Colon (tissue), 2 donors: ENCODE data around the gene CCR6.
"Not testable (repeated sequence)": the region's sequence is repeated elsewhere in the genome, so short reads cannot be mapped to it uniquely, and the experiment has no call there.

Source experiments
- FAIRE-seq: peaks from 2 replicates; lab custom pipeline; 2012; peaks lifted over from hg19 to GRCh38; lab: Jason Lieb, UNC
- donor health status: control.
- donor health status: control.

Gene CCR6

DNA sequence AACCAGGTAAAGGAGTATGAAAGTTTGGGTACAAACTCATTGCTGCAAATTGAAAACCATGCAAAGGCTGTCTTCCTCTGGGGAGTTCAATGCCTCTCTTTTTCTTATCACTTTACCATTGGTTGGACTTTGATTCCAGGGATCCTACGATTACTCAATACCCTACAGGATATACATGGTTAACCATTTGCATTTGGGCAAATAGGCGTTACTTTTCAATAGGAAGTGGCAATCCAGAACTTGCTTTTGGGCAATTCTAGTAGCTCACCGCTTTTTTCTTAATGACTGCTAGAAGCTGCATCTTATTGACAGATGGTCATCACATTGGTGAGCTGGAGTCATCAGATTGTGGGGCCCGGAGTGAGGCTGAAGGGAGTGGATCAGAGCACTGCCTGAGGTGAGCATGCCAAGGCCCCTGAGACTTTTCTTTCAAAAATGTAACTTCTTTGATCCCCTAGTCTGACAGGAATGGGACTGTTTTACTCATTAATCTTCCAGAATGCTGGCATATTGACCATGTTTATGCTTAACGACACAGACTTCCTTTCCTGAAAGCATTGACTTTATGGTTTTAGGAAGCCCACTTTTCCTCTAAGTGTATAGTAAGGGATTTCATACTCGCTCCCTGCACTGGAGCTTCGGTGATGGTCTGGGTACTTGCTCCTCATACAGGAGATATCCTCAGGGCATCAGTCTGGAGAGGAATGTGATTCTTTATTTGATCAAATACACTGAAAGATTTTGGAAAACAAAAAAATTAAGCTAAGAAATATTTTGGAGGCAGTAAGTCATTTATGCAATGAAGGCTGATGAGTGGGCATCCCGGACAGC, at the start of gene CCR6:
TSS of gene CCR6 (plus strand) at position 270 of the 831 bp plus-strand sequence. CDS start 13,039 bp downstream, outside the sequence.
- FAIRE-seq = no peak

DNA sequence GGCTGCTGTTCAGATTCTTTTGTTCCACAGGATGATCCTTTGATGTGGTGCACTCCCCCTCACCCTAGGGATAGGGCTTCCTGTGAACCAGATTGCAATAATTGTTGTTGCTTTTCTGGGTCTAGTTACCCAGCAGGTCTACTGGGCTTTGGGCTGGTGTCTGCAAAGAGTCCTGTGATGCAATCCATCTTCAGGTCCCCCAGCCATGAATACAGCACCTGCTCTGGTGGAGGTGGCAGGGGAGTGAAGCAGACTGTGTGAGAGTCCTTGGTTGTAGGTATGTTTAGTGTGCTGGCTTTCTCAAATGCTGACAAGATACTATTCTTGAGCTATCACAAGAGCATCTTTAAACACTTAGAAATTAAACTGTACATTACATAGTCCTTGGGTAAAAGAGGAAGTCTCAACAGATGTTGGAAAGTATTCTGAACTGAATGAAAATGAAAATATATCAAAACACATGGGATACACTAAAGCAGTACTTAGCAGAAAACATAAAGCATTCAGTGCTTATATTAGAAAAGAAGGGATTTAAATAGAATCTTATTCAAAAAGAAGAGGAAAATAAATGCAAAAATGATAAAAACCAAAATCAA, 49.1 kb upstream of the CCR6 start:
- peak; percentile 21 for FAIRE-seq

DNA sequence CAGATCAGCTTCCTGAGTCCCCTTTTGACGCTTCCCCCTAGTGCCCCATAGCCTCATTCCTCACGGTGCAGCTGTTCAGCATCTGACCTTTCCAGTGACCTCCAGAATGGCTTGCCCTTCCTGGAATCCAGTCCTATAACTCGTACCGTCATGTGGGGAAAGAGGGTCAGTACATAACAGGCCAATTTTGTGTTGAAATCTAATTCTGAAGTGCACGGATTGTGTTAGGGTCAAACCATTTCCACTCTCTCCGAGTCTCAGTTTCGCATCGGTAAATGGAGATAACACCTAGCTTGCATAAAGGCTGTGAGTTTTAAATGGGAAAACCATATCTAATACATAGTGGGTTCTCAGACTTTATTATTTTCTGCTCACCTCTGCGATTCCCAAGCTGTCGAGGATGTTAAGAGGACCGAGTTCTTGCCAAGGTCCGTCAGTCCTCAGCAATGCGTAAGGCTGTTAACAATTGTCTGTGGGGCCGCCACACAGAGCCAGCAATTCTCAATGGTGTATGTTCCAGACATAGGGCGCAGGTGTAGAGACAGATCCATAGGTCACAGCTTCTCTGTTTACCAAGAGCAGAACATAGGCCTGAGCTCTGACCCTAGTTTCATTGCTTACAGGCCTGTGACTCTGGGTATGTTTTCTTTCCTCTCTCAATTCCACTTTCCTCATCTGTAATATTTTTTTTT, 45.5 kb upstream of the CCR6 start:
- no peak for FAIRE-seq

DNA sequence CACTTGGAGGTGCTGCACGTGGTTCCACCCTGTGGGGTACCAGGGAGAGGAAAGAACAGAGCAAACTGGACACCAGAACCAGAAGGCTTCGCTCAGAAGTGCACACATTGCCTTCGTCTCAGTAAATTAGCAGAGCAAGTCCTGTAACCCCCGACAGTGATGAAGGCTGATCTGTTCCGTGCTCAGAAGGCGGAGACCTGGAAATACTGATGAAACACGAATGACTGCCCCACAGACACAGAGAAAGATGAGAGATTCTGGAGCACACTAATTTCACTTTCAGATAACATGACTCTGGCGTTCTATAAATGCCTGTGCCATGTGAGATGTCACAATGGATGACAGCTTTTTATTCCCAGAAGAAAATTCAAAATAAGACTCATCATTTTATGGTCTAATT, 44.2 kb upstream of the CCR6 start:
- no peak for FAIRE-seq

DNA sequence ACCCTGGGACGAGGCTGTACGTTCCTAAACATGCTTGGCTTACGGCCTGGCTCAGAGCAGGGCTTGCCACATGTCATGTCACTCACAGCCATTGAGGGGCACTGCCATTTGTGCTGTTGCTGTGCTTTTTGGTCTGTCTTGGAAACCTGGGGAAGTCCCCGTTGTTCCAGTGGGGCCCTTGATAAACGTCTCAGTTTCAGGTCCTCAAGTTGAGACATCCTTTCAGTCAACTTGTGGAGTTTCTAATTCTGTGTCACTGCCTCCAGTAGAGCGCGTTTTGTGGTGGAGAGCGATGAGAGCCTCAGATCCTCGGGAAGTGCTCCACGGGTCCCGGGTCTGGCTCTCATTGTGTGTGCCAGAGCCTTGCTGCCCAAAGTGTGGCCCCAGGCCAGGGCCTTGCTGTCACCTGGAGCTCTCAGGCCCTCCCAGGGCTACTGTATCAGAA, 43.0 kb upstream of the CCR6 start:
- no peak for FAIRE-seq

DNA sequence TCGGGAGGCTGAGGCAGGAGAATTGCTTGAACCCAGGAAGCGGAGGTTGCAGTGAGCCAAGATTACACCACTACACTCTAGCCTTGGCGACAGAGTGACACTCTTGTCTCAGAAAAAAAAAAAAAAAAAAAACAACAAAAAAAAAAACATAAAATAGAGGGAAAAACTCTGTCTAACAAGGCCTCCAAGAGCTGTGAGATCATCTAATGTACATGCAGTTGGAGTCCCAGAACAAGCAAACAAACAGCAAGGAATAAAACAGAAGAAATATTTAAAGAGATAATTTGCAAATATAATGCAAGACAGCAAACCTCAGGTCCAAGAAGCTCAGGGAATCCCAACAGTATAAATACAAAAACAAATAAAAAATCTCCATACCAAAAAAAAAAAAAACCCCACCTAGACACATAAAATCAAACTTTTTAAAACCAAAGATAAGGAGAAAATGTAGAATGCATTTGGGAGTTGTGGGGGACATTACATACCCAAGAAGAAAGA, 35.0 kb upstream of the CCR6 start:
- FAIRE-seq = no peak

DNA sequence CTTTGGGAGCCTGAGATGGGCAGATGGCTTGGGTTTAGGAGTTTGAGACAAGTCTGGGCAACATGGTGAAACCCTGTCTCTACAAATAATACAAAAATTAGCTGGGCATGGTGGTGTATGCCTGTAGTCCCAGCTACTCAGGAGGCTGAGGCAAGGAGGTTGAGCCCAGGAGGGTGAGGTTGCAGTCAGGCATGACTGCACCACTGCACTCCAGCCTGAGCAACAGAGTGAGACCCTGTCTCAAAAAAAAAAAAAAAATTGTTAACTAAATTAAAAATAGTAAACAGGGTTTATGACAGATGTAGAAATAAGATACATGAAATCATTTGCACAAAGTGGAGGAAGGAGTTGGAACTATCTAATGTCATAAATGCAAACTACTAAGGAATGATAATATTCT, 34.2 kb upstream of the CCR6 start:
- not testable (repeated sequence) for FAIRE-seq

DNA sequence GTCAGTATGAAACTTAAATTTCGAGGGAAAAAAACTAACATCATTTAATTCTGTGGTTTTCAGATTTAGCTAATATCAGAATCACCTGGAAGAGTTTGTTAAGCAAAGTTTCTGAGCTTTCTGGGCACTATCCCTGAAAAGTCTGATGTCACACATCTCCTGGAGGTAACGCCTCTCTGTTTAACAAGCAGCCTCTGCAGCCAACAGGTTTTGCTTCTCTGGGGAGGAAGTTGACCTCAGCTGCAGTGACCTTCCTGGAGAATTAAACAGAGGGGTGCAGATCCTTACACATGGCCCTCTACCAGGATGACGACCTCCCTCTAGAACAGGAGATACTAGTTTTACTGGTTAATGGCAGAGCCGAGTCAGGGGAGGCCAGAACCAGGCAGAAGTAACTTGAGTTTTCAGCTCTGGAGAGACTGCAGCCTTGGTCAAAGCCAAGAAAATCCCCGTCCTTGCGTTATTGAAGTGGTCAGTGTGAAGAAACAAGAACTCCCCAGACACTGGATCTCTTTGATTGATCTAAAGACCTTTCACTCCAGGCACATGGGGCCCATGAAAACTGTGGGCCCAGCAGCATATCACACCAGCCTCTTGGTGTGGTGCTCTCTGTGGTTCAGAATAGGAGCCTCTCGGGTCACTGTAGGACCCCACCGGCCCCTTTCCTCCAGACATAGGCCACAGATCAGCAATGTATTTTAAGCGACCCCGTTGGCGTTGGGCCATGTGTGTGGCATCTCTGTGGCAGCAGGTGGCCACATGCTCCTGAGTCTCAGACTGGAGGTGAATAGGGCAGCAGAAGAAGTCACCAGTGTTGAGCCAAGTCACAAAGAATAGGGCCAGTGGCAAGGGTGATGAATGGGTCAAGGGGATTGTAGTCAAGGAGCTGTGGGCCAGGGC, 33.4 kb upstream of the CCR6 start:
- no peak for FAIRE-seq

DNA sequence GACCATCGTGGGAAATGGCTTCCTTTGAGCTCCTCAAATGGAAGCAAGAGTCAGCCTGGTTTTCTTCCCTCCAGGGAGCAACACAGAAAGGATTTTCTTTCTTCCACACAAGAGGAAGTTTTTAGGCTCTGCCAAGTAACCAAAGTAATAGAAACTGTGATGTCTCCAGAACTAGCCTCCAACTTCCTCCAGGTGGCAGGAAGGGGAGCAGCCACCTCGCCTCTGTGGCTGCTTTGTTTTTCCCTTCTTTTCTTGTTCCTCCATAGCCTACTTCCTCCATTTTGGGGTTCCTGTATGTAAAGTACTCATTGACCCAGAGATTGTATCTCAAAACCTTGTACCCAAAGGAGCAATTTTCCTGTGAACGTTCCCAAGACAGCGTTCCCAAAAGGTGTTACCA, 32.7 kb upstream of the CCR6 start:
- FAIRE-seq = no peak

DNA sequence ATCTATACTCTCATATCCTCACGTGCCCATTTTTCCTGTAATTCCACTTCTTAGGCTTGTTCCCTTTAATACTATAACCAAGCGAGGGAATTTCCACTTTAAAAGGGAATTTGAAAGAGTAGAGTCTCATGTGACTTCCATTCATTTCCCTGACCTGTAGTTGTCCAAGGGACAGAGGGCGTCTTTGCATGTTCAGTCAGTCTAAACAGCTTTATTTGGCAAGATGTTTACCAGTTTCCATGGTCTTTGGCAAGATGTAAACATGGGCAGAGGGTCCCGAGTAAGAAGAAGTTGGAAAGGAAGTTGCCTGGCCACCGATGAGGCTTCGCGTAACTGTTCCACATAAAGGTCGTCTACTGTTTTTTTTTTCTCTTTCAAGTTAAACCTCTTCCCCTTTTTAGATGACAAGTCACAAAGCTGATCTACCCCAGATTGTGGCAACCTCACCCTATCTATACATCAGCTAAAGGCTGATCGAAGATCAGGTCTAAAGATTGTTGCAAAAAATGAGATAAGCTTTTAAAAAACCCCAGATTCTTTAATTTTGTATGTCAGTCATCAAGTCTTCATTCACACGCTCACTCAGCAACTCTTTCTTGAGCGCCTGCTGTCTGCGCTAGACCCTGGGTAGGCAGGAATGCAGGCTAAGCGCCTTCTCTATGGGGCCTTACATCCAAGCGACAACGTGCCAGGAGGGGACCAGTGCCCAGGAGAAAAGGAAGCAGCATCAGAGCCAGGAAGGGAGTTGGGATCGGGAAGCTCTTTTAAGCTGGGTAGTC, 31.7 kb upstream of the CCR6 start:
- no peak for FAIRE-seq

DNA sequence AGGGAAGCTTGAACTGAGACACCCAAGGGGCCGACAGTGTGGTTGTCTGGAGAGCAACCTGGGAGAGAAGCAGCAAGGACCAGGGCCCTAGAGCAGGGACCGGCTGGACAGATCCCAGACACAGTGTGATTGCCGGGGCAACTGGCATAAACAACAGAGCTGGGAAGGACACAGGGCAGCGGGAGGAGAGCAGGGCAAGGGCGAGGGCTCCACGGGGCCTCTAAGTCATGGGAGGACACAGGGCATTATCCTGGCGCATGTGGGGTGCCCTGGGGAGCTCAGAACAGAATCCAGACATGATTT, 31.1 kb upstream of the CCR6 start:
- no peak for FAIRE-seq

DNA sequence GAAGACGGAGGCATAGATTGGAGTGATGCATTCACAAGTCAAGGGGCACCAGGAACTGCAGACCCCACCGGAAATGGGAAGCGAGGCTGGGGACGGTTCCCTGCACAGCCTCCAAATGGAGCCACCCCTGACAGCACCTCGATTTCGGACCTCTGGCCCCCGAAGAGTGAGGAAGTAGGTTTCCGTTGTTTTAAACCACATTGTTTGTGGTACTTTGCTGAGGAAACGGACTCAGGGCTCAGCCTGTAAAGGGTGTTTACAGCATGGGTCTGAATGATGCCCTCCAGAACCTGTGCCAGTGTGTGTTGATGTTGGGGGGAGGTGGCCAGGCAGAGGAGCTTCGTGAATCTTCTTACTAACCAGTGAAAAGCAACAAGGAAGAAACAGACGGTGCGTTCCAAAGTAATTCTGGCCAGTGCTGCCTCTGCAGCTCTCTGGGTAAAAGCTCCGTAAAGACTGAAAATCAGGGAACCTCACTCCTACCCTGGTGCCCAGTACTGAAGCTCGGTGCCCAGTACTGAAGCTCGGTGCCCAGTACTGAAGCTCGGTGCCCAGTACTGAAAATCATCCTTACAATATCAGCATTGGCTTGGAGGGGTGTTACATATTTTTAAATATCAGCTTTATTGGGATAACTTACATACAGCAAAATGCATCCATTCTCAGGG, 30.1 kb upstream of the CCR6 start:
- no peak for FAIRE-seq

DNA sequence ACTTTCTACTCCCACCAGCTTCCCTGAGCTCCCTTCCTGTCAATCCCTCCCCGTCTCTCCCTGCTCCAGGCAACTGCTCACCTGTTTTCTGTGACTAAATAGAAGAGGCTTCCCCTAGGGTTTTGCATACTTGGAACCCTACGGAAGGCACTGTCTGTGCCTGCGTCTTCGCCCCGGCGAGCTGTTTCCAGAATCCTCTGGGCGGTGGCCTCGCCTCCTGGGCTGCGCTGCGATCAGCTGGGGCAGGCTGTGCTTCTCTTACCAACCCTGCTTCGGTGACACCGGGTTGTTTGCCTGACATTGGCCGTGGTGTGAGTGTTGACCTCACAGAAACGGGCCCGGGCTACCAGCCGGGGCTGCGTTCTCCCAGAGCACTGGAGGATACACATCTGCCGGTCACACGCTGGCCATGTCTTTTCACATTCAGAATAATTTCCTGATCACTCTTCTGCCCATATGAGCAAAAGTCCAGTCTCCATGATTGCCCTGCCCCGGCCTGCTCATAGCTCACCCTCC, 29.4 kb upstream of the CCR6 start:
- FAIRE-seq = no peak

DNA sequence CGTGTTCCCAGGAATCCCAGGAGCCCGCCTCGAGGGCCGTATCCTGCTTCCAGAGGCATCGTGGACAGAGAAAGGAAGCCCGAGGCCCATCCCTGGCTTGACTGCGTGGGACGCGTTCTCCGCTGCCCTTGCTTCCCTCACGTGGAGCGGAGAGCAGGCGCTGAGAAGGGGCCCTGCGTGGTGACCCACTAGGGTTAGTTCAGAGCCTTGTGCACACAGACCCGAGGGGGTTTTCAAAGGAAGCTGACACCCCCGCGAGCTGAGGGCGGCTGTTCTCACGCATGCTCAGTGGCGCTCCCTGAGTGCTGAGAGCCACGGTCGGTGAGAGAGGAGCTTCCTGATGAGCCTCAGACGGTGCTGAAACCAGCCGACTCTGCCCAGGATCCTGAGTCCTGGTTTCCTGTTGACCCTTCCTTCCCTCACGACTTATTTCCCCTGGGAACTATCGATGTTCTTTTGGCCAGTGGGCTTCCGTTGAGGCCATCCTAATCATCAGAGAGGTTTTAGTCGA, 28.9 kb upstream of the CCR6 start:
- no peak for FAIRE-seq

DNA sequence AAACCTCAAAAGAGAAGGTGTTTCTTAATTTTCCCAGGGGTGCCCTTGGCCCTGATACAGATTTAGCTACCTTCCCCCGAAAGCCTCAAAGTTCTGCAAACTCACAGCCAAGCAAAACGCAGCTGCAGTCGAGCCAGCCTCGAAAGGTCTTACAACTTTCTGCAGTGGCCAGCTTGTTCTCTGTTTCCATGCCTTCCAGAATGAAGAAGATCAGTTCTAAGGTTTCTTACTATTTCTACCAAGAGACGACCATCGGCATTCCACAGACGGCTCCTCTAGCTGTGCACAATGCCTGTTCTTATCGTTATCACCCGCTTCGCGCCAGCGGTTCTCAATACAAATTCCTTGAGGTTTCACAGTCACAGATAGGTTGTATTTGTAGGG, 28.5 kb upstream of the CCR6 start:
- no peak for FAIRE-seq

DNA sequence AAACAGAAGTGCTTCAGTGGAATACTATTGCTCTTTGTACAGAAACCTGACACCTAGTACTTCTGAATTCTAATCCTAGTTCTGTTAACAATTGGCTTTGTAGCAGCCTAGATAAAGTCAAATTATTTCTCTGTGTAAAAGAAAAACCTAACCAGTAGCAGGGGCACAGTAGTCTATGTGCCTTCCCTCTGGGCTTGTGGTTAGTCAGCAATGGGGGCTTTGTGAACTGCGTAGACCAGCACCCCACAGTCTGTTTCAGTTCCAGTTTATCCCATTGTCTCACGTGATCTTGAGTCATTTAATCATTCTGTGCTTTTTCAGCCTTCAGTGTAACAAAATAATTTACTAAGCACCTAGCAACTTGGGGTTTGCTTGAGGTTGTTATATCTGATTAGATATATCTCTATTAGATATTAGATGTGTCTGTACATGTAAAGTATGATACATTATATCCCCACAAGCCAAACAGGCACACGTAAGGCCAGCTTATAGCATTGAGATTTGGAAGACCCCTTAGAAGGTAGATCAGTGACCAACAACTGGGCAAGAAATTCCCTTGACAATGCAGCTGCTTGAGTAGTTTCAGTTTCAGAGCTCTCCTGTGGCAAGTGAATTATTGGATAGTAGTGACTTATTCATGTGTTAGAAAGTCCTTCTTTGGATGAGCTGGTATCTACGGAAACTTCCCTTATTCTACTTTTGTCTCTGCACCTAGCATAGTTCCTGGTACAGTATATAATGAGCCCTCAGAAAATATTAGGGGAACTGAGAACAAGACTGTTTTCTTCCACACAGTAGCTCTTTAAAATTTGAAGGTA, 27.9 kb upstream of the CCR6 start:
- FAIRE-seq = no peak

DNA sequence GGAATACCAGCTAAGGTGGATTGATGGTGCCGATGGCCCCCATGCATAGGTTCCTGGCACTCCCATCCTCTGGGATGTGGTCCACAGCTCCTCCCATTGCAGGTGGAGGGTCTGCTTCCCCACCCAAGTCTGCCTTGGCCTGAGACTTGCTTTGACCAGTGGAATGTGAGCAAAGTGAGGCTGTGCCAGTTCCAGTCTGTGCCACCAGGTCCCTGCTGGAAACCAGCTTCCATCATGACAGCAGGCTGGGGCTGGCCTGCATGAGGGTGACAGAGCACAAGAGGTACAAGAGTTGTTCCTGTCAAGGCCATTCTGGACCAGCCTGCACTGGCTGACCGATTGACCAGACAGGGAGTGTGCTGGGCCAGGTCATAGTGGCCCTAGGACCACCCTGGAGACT, 27.0 kb upstream of the CCR6 start:
- no peak for FAIRE-seq

DNA sequence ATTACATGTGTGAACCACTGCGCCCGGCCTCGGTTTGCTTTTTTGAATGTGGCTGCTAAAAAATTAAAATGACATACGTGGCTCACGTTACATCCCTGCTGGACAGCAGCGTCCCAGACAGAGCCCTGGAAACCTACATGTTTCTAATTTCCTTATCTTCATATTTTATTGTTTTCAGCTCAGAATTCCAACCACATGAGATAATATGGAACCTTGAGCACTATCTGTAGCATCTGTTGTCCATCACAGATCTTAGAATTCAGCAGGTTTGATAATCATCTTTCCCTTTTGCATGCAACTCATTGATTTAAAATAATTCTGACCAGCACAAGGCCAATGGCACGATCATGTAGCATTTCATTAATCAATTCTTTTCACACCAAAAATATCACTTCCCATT, 25.9 kb upstream of the CCR6 start:
- no peak for FAIRE-seq

DNA sequence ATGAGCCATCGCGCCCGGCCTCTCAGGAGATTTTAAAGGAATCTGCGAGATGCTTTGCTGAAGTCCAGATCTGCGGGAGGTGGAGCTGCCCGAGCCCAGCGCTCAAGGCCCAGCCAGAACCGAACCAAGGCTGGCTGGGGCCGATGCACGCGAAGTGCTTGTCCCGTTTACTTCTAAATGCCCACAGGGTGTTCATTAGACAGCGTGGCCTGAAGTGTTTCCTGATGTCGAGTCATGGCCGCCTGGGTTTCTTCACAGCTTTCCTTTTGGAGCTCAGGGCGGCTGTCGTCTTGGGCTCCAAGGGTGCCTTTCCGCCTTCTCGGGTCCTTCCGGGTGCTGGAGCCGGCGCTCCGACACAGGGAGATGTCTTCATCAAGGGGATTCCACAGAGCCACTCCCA, 25.1 kb upstream of the CCR6 start:
- no peak for FAIRE-seq

DNA sequence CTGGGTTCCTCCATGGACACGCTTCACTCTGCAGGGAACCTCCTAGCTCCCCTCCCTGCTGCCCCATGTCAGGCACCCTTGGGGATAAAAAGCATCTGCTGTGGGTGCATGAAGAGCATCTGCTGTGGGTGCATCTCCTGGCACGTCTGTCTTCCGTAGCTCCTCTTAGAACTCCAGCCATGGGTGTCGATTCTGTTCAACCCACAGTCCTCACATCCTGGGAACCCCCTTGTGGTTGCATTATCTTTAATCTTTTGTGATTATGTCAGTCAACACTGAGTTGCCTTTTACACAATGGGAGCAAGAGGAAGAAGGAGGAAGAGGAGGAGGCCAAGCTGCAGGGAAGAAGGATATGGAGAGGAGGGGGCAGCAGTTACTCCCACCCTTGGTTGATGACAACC, 24.1 kb upstream of the CCR6 start:
- no peak for FAIRE-seq
